ENCODE data around the gene RND2. TPM values are rescaled to one million over a fixed set of nuclear protein-coding genes. Genes with fewer than 3 reads are reported as not detected.

Gene RND2
- total RNA-seq, 8 experiments from 2014 or later: 0.66 to 27.3 (median 19.9) TPM

DNA sequence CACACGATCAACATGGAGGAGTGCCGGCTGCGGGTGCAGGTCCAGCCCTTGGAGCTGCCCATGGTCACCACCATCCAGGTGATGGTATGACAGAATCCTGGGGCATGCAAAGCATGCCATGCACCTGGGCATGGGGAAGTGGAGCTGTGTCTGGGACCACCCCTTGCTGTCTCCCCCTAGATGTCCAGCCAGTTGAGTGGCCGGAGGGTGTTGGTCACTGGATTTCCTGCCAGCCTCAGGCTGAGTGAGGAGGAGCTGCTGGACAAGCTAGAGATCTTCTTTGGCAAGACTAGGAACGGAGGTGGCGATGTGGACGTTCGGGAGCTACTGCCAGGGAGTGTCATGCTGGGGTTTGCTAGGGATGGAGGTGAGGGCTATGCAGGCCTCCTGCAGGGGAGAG, 11.7 kb upstream of the RND2 start:
- Histone ChIP-seq H3K27ac (no peak overlapping the region), H3K4me1 (replicated peaks in 1 of 2) (peaks cover 8 to 30% of the 10 kb centered on the region in 2 donors), H3K4me3 (no peak overlapping the region)
- peak in 1 of 8 experiments; percentile 4 for ATAC-seq (replicated peaks in 6 of 8)
- in situ Hi-C loops (cut with MboI; ENCODE audit: low pct_unique_long_range_greater_than_20kb in 2 of 9, low sequenced_read_pairs in 9 of 9, unreplicated experiment in 9 of 9): loop anchor here in 1 of 9 experiments (25.0 kb wide), 1 partner anchor 324 kb away; no protein-coding TSS in a partner anchor
- WGBS, 10 experiments: 50 to 100% (median 91%) methylated on average over 1 to 5 of the region's 8 CpGs; no CpG with 5 or more reads in 5 of the 10 experiments

DNA sequence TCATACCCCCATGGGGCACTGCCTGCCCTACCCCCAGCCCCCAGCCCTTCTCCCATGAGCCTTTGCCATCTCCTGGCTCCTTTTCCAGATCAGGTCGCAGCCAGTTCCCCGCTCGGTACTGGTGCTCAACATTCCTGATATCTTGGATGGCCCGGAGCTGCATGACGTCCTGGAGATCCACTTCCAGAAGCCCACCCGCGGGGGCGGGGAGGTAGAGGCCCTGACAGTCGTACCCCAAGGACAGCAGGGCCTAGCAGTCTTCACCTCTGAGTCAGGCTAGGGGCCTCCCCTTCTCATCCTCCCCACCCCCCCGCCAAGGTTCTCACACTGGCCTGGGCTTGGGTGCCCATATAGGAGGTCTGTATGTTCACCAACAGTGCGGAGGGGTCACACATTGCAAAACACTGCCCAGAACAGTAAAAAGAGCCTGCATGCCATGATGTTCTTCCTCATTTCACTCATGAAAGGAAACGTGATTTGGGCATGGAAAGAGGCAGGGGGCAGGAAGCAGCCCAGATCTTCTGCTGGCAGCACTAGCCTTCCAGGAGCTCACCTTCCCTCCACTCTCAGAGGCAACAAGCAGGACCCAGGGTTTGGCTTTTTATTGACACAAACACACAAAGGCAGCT, 10.9 kb upstream of the RND2 start:
- Histone ChIP-seq H3K4me3 (no peak overlapping the region), H3K4me1 (replicated peaks in 1 of 2) (peaks cover 16 to 39% of the 10 kb centered on the region in 2 donors), H3K27ac (no peak overlapping the region)
- WGBS, 10 experiments: 71 to 100% (median 90%) methylated on average over 1 to 2 of the region's 12 CpGs; no CpG with 5 or more reads in 5 of the 10 experiments
- ATAC-seq (replicated peaks in 6 of 8): peak in 2 of 8 experiments; percentile 4 to 6
- in situ Hi-C loops (cut with MboI; ENCODE audit: low pct_unique_long_range_greater_than_20kb in 2 of 9, low sequenced_read_pairs in 9 of 9, unreplicated experiment in 9 of 9): loop anchor here in 1 of 9 experiments (25.0 kb wide), 1 partner anchor 323 kb away; no protein-coding TSS in a partner anchor

DNA sequence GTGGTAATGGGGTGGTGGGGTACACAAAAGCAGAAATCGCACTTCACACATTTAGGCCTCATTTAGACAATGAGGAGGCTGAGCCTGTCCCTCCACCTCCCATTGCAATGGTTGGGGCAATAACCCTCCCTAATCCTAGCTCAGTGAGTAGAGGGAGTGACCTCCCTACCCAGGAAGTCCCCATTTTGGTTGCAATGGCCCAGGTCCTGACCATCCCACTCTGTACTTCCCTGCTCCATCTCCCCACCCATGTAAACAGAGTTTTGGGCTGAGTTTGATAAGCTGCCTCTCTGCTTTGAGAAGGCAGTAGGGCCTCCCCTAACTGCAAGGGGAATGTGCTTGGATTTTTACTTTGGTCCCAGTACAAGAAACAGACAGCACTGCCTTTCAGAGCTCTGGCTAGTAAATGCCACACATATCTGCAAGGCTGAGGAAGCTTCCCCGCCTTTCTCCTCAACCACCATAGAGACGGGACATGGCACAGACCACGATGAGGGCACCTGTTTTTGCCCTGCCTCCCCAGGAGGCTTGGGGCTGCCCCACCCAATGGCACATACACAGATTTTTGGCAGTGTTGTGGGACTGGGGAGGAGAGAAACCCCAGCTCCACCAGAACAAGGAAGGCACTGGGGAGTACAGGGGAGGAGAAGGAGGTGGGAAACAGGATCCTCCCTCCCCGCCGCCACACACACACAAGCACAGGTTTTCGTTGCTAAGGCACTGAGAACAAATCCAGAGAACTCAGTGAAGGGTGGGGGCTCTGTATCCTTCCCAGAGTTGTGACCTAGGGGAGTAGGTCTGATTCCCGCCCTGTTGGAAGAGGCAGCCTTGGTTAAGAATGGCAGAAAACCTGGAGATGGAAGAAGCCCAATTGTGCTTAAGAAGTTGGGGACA, 10.1 kb upstream of the RND2 start:
- Histone ChIP-seq H3K4me1 (replicated peaks in 1 of 2) (peaks cover 24 to 46% of the 10 kb centered on the region in 2 donors), H3K4me3 (no peak overlapping the region), H3K27ac (no peak overlapping the region)
- peak in 3 of 8 experiments; percentile 3 to 5 (median 4) for ATAC-seq (replicated peaks in 6 of 8)
- in situ Hi-C loops (cut with MboI; ENCODE audit: low pct_unique_long_range_greater_than_20kb in 2 of 9, low sequenced_read_pairs in 9 of 9, unreplicated experiment in 9 of 9): loop anchor here in 1 of 9 experiments (25.0 kb wide), 1 partner anchor 322 kb away; no protein-coding TSS in a partner anchor
- 60 to 100% (median 100%) methylated on average over 1 to 7 of the region's 8 CpGs; no CpG with 5 or more reads in 5 of the 10 experiments for WGBS, 10 experiments

DNA sequence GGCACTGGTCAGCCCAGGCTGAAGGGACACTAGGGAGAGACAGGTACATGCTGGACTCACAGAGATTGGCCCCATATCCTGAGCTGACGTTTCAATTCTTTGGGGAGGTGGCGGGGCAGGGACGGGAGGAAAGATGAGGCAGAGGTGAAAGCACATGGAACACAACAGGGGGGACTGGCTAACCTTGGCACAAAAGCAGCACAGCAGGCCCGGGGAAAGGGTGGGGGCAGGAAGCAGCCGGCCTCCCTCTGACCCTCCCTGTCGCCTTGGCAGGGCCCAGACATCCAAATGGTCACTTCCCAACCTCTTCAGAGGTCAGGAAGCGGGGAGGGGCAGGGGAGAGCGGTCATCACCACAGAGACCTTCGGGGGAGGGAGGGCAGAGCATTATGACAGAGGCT, 9.5 kb upstream of the RND2 start:
- Histone ChIP-seq H3K4me1 (replicated peaks in 1 of 2) (peaks cover 30 to 53% of the 10 kb centered on the region in 2 donors), H3K27ac (no peak overlapping the region), H3K4me3 (no peak overlapping the region)
- peak in 2 of 8 experiments; percentile 2 to 13 for ATAC-seq (replicated peaks in 6 of 8)
- in situ Hi-C loops (cut with MboI; ENCODE audit: low pct_unique_long_range_greater_than_20kb in 2 of 9, low sequenced_read_pairs in 9 of 9, unreplicated experiment in 9 of 9): loop anchor here in 1 of 9 experiments (25.0 kb wide), 1 partner anchor 322 kb away; no protein-coding TSS in a partner anchor
- WGBS, 10 experiments: 0% methylated on average over 1 of the region's 9 CpGs; no CpG with 5 or more reads in 9 of the 10 experiments

DNA sequence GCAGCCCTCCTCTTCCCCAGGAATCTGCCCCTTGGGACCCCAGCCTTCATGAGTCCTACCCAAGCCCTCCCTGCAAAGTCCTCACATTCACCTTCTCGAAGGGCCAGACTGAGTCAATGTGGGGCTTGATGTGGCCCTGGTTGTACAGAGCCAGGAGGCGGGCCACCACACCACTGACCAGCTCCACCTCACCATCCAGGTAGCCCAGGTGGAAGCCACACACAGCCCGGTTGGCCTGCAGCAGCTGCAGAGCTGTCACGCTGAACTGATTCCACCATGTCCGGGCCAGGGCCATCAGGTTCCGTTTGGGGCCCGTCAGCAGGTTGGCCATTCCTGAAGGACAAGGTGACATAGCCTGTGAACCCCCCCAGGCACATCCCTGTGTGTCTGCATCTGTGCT, 8.8 kb upstream of the RND2 start:
- in situ Hi-C loops (cut with MboI; ENCODE audit: low pct_unique_long_range_greater_than_20kb in 2 of 9, low sequenced_read_pairs in 9 of 9, unreplicated experiment in 9 of 9): loop anchor here in 1 of 9 experiments (25.0 kb wide), 1 partner anchor 321 kb away; no protein-coding TSS in a partner anchor
- 100% methylated on average over 1 to 3 of the region's 7 CpGs; no CpG with 5 or more reads in 7 of the 10 experiments for WGBS, 10 experiments
- no peak overlapping the region for H3K4me3 ChIP-seq
- H3K27ac ChIP-seq: no peak overlapping the region
- no peak for ATAC-seq (replicated peaks in 6 of 8)
- peaks cover 30 to 53% of the 10 kb centered on the region in 2 donors for H3K4me1 ChIP-seq (replicated peaks in 1 of 2)

DNA sequence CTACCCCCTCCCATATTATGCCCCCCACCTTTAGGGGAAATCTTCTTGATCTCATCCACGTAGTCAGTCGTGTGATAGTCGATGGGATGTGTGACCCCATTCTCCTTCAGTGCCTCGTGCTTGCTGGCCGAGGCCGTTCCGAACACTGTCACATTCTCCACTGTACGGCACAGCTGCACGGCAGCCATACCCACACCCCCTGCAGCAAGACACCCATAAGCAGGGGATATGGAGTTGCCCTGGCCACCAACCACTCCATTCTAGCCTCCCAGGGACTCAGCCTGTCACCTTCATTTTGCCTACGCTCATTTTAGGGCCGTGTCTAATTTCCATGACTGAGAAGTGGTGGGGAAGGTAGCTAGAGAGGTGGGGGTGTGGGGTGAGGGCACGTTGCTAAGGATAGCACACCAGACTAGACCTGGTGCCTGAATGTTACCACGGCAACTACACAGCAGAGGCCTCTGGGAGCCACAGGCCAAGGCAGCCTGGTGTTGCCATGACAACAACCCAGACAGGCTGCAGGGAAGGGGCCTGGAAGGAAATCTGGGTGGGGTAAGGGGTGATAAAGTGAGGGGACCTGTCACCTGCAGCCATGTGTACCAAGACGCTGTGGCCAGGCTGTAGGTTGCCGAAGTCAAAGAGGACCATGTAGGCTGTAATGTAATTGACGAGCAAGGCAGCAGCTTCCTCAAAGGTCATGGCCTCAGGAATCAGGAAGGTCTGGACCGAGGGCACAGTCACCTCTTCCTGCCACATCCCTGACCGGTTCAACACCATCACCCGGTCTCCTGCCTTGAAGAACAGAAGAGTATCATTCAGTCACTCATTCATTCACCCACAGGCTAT, 6.8 kb upstream of the RND2 start:
- Histone ChIP-seq H3K27ac (peak overlapping the region; percentile 14 to 57), H3K4me3 (peak overlapping the region in 3 of 5 donors; percentile 2 to 68 (median 58)), H3K4me1 (replicated peaks in 1 of 2) (peaks cover 30 to 53% of the 10 kb centered on the region in 2 donors)
- 14 to 80% (median 67%) methylated on average over 1 to 4 of the region's 19 CpGs; no CpG with 5 or more reads in 7 of the 10 experiments for WGBS, 10 experiments
- in situ Hi-C loops (cut with MboI; ENCODE audit: low pct_unique_long_range_greater_than_20kb in 2 of 9, low sequenced_read_pairs in 9 of 9, unreplicated experiment in 9 of 9): loop anchor here in 1 of 9 experiments (25.0 kb wide), 1 partner anchor 319 kb away; no protein-coding TSS in a partner anchor
- ATAC-seq (replicated peaks in 6 of 8): peak in 5 of 8 experiments; percentile 66 to 70 (median 68)

DNA sequence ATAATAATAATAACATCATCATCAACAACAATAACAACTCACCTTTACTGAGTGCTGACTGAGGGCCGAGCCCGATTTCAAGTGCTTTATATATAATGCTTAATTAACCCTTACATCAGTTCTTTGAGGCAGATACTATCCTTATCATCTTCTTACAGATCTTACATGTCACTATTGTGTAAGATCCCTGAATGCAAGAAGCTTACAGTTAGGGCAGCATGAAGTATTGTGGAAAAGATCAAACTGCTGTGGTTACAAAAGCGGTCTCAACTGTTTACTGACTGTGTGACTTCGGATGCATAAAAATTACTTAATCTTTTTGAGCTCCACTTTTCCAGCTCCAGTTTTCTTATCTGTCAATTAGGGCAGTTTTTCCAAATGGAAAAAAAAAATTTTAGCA, 6.1 kb upstream of the RND2 start:
- WGBS, 10 experiments: 47 to 100% (median 65%) methylated on average over 1 to 4 of the region's 4 CpGs
- no peak for ATAC-seq (replicated peaks in 6 of 8)
- H3K4me3 ChIP-seq: peak overlapping the region in 2 of 5 donors; percentile 58 to 68

DNA sequence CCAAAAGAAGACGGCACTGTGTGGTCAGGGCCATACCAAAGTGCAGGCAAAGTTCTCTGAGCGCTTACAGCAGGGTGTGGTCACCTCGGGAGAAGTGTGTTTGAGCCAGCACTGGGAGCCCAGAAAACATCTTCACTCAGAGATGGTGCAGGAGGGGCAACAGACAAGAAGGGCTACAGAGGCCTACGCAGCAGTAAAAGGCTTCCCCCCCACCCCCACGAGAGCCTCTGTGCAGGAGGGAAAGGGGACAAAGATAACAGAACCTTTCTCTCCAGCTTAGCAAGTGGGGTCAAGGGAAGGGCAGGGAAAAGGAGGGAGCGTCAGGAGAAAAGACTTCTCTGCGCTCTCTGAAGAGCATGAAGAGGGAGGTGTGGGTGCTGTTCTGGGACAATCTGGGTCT, 5.6 kb upstream of the RND2 start:
- Histone ChIP-seq H3K4me1 (replicated peaks in 1 of 2) (peaks cover 30 to 48% of the 10 kb centered on the region in 2 donors), H3K4me3 (peak overlapping the region; percentile 57 to 99 (median 68)), H3K27ac (peak overlapping the region in 1 of 2 donors; percentile 87)
- WGBS, 10 experiments: 0 to 60% (median 37%) methylated on average over 1 to 4 of the region's 7 CpGs; no CpG with 5 or more reads in 1 of the 10 experiments
- in situ Hi-C loops (cut with MboI; ENCODE audit: low pct_unique_long_range_greater_than_20kb in 2 of 9, low sequenced_read_pairs in 9 of 9, unreplicated experiment in 9 of 9): loop anchor here in 1 of 9 experiments (25.0 kb wide), 1 partner anchor 318 kb away; no protein-coding TSS in a partner anchor
- ATAC-seq (replicated peaks in 6 of 8): peak in 2 of 8 experiments; percentile 2

More for the DNA sequence above, 6.1 kb upstream of the RND2 start:
- H3K4me1 ChIP-seq (replicated peaks in 1 of 2): peaks cover 30 to 52% of the 10 kb centered on the region in 2 donors
- in situ Hi-C loops (cut with MboI; ENCODE audit: low pct_unique_long_range_greater_than_20kb in 2 of 9, low sequenced_read_pairs in 9 of 9, unreplicated experiment in 9 of 9): loop anchor here in 1 of 9 experiments (25.0 kb wide), 1 partner anchor 318 kb away; no protein-coding TSS in a partner anchor
- H3K27ac ChIP-seq: peak overlapping the region in 1 of 2 donors; percentile 87

DNA sequence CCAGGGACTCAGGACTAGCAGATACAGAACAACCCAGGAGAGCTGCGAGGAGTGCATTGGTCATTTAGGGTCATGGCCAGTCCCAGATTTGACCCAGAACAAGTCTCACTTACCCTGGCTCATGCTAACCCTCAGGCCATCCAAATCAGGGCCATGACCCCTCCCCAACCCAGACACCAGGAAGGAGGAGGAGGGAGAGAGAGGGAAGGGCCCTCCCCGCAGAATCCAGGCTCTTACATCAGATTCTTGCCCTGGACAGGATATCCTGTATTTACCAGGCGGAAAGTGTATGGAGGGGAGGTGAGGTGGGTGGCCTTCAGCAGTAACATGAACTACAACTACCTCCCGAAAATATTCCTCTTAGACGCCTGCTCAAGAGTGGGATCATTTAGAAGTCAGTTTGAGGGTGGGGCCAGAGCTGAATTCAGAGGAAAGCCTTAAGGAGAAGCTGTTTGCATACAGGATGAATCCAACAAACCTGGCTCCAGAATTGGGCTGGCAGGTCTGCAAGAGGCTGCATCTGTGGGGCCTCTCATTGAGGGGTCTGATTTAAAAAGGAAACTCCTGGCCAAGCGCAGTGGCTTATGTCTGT, 4.9 kb upstream of the RND2 start:
- H3K27ac ChIP-seq: peak overlapping the region in 1 of 2 donors; percentile 87
- 7 to 81% (median 33%) methylated on average over 1 to 5 of the region's 6 CpGs; no CpG with 5 or more reads in 4 of the 10 experiments for WGBS, 10 experiments
- ATAC-seq (replicated peaks in 6 of 8): peak in 2 of 8 experiments; percentile 1
- in situ Hi-C loops (cut with MboI; ENCODE audit: low pct_unique_long_range_greater_than_20kb in 2 of 9, low sequenced_read_pairs in 9 of 9, unreplicated experiment in 9 of 9): loop anchor here in 1 of 9 experiments (25.0 kb wide), 1 partner anchor 317 kb away; no protein-coding TSS in a partner anchor
- H3K4me1 ChIP-seq (replicated peaks in 1 of 2): peaks cover 30 to 43% of the 10 kb centered on the region in 2 donors
- peak overlapping the region; percentile 57 to 99 (median 68) for H3K4me3 ChIP-seq

DNA sequence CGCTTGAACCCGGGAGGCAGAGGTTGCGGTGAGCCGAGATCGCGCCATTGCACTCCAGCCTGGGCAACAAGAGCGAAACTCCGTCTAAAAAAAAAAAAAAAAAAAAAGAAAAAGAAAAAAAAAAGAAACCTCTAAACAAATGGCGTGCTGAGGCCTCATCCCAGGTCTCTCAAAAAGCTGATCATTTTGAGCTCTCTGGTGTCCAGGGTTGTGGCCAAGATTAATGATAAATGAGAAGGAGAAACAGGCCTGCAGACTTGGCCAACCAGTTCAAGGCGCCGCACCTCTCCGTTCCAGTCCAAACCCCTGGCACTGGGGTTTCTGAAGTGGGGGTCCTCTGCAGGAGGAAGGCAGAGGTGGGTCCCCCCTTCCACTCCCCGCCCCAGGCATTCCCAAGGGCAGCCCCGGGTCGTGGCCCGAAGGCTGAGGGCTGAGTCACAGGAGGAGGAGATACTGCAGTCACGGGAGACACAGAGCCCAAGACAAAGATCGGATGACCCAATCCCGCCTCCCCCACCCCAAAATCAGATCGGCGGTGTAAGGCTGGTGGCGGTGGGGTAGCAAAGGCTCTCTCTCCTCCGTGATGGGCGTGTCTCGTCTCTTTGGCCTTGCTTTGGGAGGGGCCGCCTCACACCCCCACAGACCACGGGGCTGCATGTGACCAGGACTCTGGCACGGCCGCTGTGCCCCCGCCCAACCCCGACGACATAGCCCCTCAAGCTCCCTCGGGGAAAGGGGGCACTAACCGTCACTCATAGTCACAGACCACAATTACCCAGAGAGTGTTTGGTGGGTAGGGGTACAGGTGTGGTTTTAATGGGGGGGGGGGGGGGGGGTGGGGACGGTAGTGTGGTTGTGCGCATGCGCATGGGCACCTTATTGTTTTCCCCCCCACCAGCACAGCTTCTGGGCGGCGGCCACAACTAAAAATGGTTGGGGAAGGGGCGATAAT, 4.0 kb upstream of the RND2 start:
- in situ Hi-C loops (cut with MboI; ENCODE audit: low pct_unique_long_range_greater_than_20kb in 2 of 9, low sequenced_read_pairs in 9 of 9, unreplicated experiment in 9 of 9): loop anchor here in 1 of 9 experiments (25.0 kb wide), 1 partner anchor 316 kb away; no protein-coding TSS in a partner anchor
- 13 to 75% (median 20%) methylated on average over 2 to 11 of the region's 40 CpGs; no CpG with 5 or more reads in 5 of the 10 experiments for WGBS, 10 experiments
- Histone ChIP-seq H3K27ac (peak overlapping the region; percentile 87), H3K4me3 (peak overlapping the region; percentile 57 to 99 (median 68)), H3K4me1 (replicated peaks in 1 of 2) (peaks cover 34 to 37% of the 10 kb centered on the region in 2 donors)
- ATAC-seq (replicated peaks in 6 of 8): peak; percentile 7 to 46 (median 29)
